ENCODE results near the gene PRPF38B.
"Not testable (repeated sequence)": the region's sequence is repeated elsewhere in the genome, so short reads cannot be mapped to it uniquely, and the experiment has no call there.

Gene PRPF38B

GRCh38 chr1:108668777-108669176 lies 23.3 kb upstream of the PRPF38B start:
- no peak for TF ChIP-seq CTCF (IDR thresholded peaks at IDR 0.05)
- TF ChIP-seq ZFX (IDR thresholded peaks at IDR 0.05; ENCODE audit: borderline replicate concordance), result no peak
- H3K27ac ChIP-seq, result no peak overlapping the region

- H3K27ac ChIP-seq, result no peak overlapping the region
- no peak for TF ChIP-seq CTCF (IDR thresholded peaks at IDR 0.05)
- no peak for TF ChIP-seq ZFX (IDR thresholded peaks at IDR 0.05; ENCODE audit: borderline replicate concordance)
Observed at GRCh38 chr1:108669679-108670078, 22.4 kb upstream of the PRPF38B start.

- no peak for TF ChIP-seq CTCF (IDR thresholded peaks at IDR 0.05)
- TF ChIP-seq ZFX (IDR thresholded peaks at IDR 0.05; ENCODE audit: borderline replicate concordance), result no peak
- H3K27ac ChIP-seq, result no peak overlapping the region
Observed at GRCh38 chr1:108670131-108670773, 21.9 kb upstream of the PRPF38B start.

- no peak overlapping the region for H3K27ac ChIP-seq
- no peak for TF ChIP-seq ZFX (IDR thresholded peaks at IDR 0.05; ENCODE audit: borderline replicate concordance)
- no peak for TF ChIP-seq CTCF (IDR thresholded peaks at IDR 0.05)
Observed at GRCh38 chr1:108671143-108671542, 21.0 kb upstream of the PRPF38B start.

GRCh38 chr1:108678706-108679105 lies 13.4 kb upstream of the PRPF38B start:
- H3K27ac ChIP-seq, result no peak overlapping the region
- TF ChIP-seq ZFX (IDR thresholded peaks at IDR 0.05; ENCODE audit: borderline replicate concordance) (no peak), CTCF (IDR thresholded peaks at IDR 0.05) (no peak)

- no peak for TF ChIP-seq ZFX (IDR thresholded peaks at IDR 0.05; ENCODE audit: borderline replicate concordance)
- TF ChIP-seq CTCF (IDR thresholded peaks at IDR 0.05), result no peak
- no peak overlapping the region for H3K27ac ChIP-seq
Observed at GRCh38 chr1:108679586-108680213, 12.4 kb upstream of the PRPF38B start.

- not testable (repeated sequence) for H3K27ac ChIP-seq
Observed at GRCh38 chr1:108681701-108682100, 10.4 kb upstream of the PRPF38B start.
